GM12801 (cell line): ENCODE data around the gene C3orf38.

Experiments
- CTCF ChIP-seq: IDR thresholded peaks from one replicate; pipeline ENCODE4 v1.5.1; 2011; ENCODE audit warnings: control low read depth; ENCODE audit not compliant: insufficient read length; ENCODE audit errors: extremely low read depth

C3orf38 gene

GRCh38 chr3:88123526-88123925, 26.2 kb upstream of the C3orf38 start:
- TF ChIP-seq CTCF, result no peak

GRCh38 chr3:88131695-88132094, 18.1 kb upstream of the C3orf38 start:
- TF ChIP-seq CTCF, result no peak

- TF ChIP-seq CTCF, result no peak
These were observed 16.9 kb upstream of the C3orf38 start for GRCh38 chr3:88132894-88133293.

- no peak for TF ChIP-seq CTCF
These were observed 16.0 kb upstream of the C3orf38 start for GRCh38 chr3:88133711-88134263.

- no peak for TF ChIP-seq CTCF
These were observed 11.9 kb upstream of the C3orf38 start for GRCh38 chr3:88137836-88138235.

GRCh38 chr3:88141458-88142083, 8.2 kb upstream of the C3orf38 start:
- TF ChIP-seq CTCF, result no peak

- no peak for TF ChIP-seq CTCF
These were observed 7.6 kb upstream of the C3orf38 start for GRCh38 chr3:88142094-88142624.
